ENCODE results near the gene SMPD3.

GRCh38 chr16:68369168-68369567, 79.1 kb downstream of the SMPD3 start:
- TF ChIP-seq CTCF (conservative IDR thresholded peaks at IDR 0.05 in 1 of 2, IDR thresholded peaks at IDR 0.05 in 1 of 2; ENCODE audit: extremely low read depth in 1 of 2, insufficient read depth in 1 of 2, low read depth in 1 of 2, low read length in 2 of 2) (no peak), EZH2 (IDR thresholded peaks at IDR 0.05; ENCODE audit: borderline replicate concordance, low read length) (no peak)
